Measurements from ENCODE around the gene FRMPD1.

The FRMPD1 gene

DNA sequence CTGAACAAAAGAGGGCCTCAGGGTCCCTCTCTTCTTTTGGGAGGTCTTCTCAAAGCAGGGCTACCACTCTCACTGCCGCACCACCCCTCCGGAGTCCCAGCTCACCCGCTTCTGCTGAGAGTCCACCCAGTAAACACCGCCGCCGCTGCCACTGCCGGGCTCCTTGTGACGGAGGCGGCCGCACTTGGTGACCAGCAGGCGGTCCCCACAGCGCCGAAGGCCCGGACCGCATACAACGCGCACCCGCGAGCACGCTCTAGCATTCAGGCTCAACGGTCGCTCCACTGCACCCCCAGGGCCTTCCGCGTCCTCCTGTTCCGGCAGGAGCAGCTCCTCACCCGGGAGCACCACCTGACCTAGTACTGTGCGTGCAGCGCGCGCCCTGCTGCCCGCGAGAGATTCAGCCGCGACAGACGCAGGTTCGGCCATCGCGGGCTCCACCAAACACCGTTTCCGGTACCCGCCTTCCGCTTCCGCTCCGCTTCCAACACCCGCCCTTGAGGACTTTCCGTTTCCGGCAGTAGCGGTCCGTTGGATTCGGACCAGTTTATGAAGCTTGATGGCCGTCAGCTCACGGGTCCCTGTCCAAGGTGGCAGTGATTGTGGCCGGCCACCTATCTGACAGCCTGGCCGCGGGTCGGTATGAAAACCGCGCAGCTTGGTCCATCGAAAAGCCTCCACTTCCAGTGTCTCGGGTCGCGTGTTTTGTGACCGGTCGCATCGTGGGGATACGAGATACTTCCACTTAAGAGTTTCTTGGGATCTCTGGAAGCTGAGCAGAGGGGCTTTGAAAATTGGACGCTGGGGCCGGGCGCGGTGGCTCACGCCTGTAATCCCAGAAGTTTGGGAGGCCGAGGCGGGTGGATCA, 134.1 kb downstream of the FRMPD1 start, which contains the start of gene EXOSC3:
Gene EXOSC3, minus strand, starts transcription at position 449 of the 868 bp plus-strand sequence. Its CDS starts 20 bp downstream, at position 429.
- DNase-seq = peak; percentile 87 to 88

DNA sequence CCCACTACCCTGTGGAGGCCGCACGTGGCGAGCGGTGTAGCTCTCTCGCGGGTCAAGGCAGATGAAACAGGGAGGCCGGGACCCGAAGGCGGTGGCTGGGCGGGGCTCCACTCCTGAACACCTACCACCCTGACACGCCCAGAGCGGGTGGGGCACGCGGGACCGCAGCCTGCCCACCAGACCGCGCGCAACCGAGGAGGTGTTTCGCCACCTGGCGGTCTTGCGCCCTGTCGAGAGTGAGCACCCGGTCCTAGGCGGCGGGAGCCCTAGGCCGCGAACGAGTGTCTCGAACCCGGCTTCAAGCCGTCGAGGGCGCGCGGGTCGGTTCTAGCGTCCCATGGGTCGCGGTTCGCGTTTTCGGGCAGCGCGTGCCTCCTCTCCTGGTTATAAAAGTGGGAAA, 136.3 kb downstream of the FRMPD1 start:
- DNase-seq = no peak

GRCh38 chr9:37788332-37788731, 137.6 kb downstream of the FRMPD1 start:
- DNase-seq = peak; percentile 39 to 45

GRCh38 chr9:37790096-37790495, 139.3 kb downstream of the FRMPD1 start:
- DNase-seq = no peak

DNA sequence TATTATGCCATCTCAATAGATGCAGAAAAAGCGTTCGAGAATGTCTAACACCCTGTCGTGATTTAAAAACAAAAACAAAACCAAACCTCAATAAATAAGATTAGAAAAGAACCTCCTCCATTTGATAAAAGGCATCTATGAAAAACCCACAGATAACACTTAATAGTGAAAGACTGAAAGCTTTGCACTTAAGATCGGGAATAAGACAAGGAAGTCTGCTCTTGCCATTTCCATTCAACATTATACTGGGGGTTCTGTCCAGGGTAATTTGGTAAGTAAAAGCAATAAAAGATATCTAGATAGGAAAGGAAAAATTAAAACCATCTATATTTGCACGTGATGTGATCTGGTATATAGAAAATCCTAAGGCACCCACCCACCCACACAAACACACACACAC, 141.4 kb downstream of the FRMPD1 start:
- no peak for DNase-seq

GRCh38 chr9:37796232-37796631, 145.5 kb downstream of the FRMPD1 start:
- DNase-seq = no peak
